T47D (cell line): Measurements from ENCODE around the gene DUSP22.
"Not testable (repeated sequence)": the region's sequence is repeated elsewhere in the genome, so short reads cannot be mapped to it uniquely, and the experiment has no call there.

Experiments used
- DNase-seq, 2 experiments: peaks; one replicate each; pipeline versions ENCODE4 v3.0.0 to v3.0.0-alpha.2; 2011 to 2012; ENCODE audit warnings: low read depth in 1 of 2, low spot score in 1 of 2
- JUND ChIP-seq: IDR thresholded peaks from 2 replicates; pipeline ENCODE4 v1.6.1; 2012; ENCODE audit warnings: low read depth
- in situ Hi-C: cut with HindIII; loops from 2 replicates; pipeline ENCODE4 v1.10.0; 2016; ENCODE audit warnings: low sequenced_read_pairs, low pct_unique_long_range_greater_than_20kb

DUSP22 gene

GRCh38 chr6:284486-284885, 7.8 kb upstream of the DUSP22 start:
- no peak for TF ChIP-seq JUND
- no peak for DNase-seq
- in situ Hi-C loops = no loop called here

DNA sequence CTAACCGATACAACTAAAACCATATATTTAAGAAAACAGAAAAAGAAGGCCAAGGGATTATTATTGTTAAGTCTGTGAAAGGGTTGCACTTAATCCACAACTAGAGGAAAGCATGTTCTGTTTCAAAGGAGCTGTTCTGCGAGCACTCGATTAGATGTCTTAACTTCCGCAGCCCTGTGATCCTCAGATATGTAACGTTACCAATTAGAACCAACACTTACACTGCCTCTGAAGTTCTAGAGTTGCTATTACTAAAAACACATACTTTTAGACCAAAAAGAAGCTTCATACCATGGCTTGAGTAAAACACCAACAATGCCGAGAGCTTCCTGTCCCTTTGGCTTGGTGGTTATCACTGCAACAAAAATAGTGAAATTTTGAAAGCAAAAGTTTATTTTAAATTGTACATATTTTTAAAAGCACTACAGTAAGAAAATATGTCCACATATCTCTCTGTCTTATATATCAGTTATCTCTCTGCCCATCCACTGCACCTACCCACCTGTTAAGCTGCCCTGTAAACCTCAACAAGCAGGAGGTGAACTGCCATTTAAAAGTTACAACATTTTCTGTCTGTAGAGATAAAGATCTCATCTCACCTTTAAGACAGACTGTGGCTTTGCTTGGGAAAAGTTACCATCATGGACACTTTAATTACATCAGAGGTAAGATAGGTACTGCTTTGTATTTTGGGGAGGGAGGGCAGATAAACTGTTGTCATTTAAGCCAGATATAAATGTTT, 7.1 kb upstream of the DUSP22 start:
- in situ Hi-C loops = no loop called here
- DNase-seq = no peak
- TF ChIP-seq JUND = no peak

- DNase-seq, in situ Hi-C loops: not testable (repeated sequence)
These were observed 6.4 kb upstream of the DUSP22 start for GRCh38 chr6:285902-286301.

DNA sequence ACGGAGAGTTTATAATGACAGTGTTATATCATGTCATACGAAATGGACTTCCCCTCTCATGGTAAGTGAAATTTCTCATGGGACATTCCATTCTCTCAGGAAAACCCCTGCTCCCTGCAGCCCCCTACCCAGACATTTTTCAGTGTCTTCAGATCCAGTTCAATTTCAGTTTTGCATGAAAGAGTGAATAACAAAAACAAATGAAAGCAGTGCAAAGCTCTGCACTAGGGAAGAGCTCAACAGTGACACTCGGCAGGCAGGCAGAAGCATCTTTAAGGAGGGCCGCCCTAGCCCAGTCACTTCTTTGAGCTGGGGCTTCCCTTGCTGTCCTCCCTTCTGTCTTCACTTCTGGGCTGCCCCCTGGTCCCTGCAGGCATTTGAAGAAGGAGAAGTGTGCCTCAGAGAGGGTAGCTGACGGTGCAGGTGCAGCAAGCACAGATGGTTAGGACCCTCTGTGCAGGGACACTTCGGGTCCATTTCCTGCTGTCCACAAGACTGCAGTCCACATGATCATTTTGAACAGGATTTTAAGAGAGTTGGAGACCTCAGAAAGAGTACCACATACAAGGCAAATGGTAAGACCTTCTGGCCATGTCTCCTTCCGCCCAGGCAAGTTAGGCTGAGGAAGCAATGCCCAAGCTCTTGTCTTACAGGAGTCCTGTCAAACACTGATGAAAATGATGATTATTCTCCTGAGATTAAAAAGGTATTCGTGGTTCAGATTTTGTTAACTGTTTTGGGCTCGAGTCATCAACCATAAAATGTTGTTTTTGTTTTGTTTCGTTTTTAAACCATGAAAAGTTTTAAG, 5.4 kb upstream of the DUSP22 start:
- no peak for TF ChIP-seq JUND
- DNase-seq = no peak
- in situ Hi-C loops = no loop called here

DNA sequence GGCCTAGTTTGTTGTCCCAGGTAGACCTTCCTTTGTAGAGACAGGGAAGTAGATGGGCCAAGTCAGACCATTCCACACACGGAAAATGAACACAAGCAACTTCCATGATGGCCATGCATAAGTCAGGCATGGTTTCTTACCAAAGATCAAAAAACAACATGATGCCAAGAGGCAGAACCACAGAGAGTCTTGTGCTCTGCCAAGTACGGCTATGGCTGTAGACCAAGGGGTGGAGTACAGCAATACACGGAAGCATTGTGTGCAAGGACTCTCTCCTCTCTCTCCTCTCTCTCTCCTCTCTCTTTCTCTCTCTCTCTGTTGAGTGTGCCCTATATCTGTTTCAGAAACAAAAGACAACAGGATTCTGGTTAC, 4.8 kb upstream of the DUSP22 start:
- no peak for DNase-seq
- TF ChIP-seq JUND = no peak
- in situ Hi-C loops = no loop called here

- in situ Hi-C loops = no loop called here
- no peak for TF ChIP-seq JUND
- DNase-seq = no peak
These were observed 3.4 kb upstream of the DUSP22 start for GRCh38 chr6:288866-289265.

DNA sequence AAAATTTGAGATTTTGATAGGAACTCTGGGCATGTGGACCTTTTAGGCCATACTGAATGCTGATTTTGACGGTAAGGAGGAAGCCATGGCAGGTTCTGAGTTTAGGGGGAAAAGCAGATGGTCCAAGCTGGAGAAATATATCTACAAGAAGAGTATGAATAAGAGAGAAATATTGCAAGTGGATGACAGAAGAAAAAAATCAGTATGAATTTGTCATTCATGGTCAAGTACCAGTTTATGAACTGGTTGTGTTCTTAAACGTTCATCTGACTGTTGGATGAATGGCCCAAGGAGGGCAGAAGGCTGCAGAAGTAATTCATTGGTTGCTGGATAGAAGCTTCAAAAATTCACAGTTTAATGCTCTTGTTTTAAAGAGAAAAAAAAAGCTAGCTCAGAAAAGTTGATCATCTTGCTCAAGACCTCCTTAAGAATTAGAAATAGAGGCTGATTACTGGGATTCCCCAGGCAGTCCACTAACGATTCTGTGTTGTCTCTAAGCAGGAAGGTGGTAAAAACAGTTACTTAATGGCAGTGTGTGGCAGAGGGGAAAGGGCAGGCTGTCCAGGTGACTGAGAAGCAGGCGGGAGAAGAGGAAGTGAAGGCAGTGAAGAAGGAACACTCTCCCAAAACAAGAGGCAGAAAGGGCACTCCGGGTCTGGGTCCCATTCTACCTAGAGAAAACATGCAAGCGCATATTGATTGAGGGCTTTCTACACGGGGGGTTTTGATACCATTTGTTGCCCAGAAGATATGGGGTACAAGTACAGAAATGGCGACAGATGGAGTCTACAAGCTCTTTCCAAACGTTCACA, 2.0 kb upstream of the DUSP22 start:
- in situ Hi-C loops = no loop called here
- TF ChIP-seq JUND = no peak

GRCh38 chr6:291204-291696, 1.0 kb upstream of the DUSP22 start:
- DNase-seq = no peak
- TF ChIP-seq JUND = no peak
- in situ Hi-C loops = no loop called here

More for the DNA sequence above, 2.0 kb upstream of the DUSP22 start:
- no peak for DNase-seq

GRCh38 chr6:292506-293192, 362 bp downstream of the DUSP22 start:
- peak in 1 of 2 experiments; percentile 71 for DNase-seq
- in situ Hi-C loops = no loop called here
- TF ChIP-seq JUND = no peak

GRCh38 chr6:293193-294174, 1.2 kb downstream of the DUSP22 start:
- TF ChIP-seq JUND = no peak
- in situ Hi-C loops = no loop called here
- no peak for DNase-seq
